GM12801 (cell line): ENCODE data around the gene PGBD2.

ENCODE experiments used
- CTCF ChIP-seq: IDR thresholded peaks from one replicate; pipeline ENCODE4 v1.5.1; 2011; ENCODE audit warnings: control low read depth; ENCODE audit not compliant: insufficient read length; ENCODE audit errors: extremely low read depth

The PGBD2 gene, protein sequence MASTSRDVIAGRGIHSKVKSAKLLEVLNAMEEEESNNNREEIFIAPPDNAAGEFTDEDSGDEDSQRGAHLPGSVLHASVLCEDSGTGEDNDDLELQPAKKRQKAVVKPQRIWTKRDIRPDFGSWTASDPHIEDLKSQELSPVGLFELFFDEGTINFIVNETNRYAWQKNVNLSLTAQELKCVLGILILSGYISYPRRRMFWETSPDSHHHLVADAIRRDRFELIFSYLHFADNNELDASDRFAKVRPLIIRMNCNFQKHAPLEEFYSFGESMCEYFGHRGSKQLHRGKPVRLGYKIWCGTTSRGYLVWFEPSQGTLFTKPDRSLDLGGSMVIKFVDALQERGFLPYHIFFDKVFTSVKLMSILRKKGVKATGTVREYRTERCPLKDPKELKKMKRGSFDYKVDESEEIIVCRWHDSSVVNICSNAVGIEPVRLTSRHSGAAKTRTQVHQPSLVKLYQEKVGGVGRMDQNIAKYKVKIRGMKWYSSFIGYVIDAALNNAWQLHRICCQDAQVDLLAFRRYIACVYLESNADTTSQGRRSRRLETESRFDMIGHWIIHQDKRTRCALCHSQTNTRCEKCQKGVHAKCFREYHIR

GRCh38 chr1:248906009-248906752 is at the start of gene PGBD2:
TSS of gene PGBD2 (plus strand) at chr1:248906235. CDS start at chr1:248913863, 7,628 bp downstream.
- TF ChIP-seq CTCF, result no peak

DNA sequence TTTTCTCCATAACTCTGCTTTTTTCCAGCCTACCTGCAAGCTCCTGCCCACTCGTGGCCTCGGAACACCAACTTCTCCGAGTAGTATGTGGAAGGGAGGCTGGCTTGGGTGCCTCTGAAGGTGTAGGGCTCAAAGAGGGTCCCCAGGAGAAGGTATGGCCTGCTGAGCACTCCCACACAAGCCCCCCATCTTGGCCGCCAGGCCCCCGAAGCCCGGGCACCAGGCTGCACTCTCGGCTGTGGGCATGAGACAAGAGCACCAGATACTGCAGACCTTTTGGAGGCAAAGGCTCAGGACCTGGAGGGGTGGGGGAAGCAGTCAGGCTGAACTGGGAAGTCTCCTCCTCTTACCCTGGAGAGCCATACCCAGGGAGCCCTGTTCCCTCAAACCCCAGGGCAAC is 48.8 kb upstream of the PGBD2 start:
- TF ChIP-seq CTCF, result no peak

DNA sequence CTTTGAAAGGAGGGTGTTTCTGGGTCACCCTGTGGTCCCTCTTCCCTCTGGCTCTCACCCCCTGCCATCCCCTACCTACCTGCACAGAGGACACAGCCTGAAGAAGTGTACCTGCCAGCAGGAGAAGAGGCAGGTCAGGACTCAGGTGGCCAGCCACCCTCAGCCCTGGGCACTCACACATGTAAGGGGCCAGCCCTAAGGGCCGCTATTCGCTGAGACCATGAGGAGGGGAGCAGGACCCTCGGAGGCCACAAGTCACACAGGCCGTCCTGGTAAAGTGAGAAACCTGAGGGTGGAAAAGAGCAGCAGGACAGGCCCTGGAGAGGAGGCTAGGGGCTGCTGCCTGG is 48.3 kb upstream of the PGBD2 start:
- no peak for TF ChIP-seq CTCF

- no peak for TF ChIP-seq CTCF
These were observed 47.7 kb upstream of the PGBD2 start for GRCh38 chr1:248858096-248858890.

DNA sequence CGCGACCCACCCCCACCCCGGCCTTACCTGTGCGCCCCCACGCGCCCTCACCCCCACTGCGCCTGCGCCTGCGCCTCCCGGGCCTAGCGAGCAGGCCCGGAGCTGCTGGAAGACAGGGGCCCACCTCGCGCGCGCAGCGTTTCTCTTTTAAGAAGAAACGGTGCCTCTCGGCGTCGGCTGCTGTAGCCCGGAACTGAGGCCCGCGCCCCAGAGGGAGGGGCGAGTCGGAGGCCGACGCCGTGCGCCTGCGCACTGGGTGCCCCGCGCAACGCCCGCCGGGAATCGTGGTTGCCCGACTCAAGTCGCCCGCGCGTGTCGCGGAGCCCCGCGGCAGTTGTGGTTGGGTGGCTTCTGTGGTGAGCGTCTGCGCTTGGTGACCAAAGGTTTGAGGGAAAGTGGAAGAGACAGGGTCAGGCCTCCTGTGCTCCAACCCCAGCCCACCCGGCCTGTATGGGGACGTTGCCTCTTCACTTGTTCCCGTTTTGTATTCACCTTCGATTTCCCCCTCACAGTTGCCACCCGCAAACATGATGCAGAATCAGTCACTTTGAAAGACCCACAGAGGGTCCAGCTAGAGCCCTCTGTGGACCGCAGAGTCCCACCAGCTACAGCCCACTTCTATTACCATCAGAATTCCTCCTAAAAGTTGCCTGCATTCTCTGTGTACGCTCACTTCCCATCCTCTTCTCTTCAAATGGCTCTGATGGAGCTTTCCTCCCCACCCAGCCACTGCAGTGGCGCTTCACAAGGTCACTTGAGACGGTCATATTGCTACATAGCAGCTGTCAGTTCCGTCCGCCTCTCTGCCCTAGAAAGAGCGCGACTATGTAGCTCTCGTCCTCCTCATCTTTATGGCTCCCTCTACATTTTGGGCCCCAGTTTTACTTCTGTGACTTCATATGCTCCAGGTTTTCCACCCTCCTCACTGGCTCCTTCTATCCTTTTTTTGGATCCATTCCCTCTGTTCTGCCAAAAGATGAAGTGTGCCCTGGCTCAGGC is 46.8 kb upstream of the PGBD2 start, which contains the start of gene ZNF692:
TSS of gene ZNF692 (minus strand) at position 195 of the 999 bp plus-strand sequence. CDS start 776 bp downstream, outside the sequence.
- TF ChIP-seq CTCF, result no peak

- no peak for TF ChIP-seq CTCF
These were observed 46.0 kb upstream of the PGBD2 start for GRCh38 chr1:248860007-248860406.
